Neural progenitor cell (in vitro differentiated cells): ENCODE measurements around the gene PRKAG3. TPM values are rescaled to one million over a fixed set of nuclear protein-coding genes. Genes with fewer than 3 reads are reported as not detected.

Experiments used
- DNase-seq: peaks from one replicate; pipeline ENCODE4 v3.0.0-alpha.2; 2016; ENCODE audit warnings: low spot score
- H2AFZ ChIP-seq: fragments of 200-600 bp; sonication (generic); replicated peaks from 2 replicates; pipeline ENCODE4 v1.6.1; 2016; ENCODE audit warnings: antibody characterized with exemption
- H3F3A ChIP-seq: fragments of 200-600 bp; sonication (generic); 2 replicates; pipeline ENCODE4 v1.6.1; 2016; ENCODE audit warnings: antibody characterized with exemption, low read depth
- H3K27ac ChIP-seq: fragments of 200-600 bp; sonication (generic); 2 replicates; pipeline ENCODE4 v1.5.1; 2016; ENCODE audit warnings: mild to moderate bottlenecking
- H3K27me3 ChIP-seq: fragments of 200-600 bp; sonication (generic); 2 replicates; pipeline ENCODE4 v1.6.1; 2016; ENCODE audit warnings: mild to moderate bottlenecking, moderate library complexity
- H3K36me3 ChIP-seq: fragments of 200-600 bp; sonication (generic); 2 replicates; pipeline ENCODE4 v1.5.1; 2016
- H3K4me1 ChIP-seq: fragments of 200-600 bp; sonication (generic); 2 replicates; pipeline ENCODE4 v1.6.1; 2016; ENCODE audit warnings: mixed run types
- H3K4me2 ChIP-seq: fragments of 200-600 bp; sonication (generic); 2 replicates; pipeline ENCODE4 v1.6.1; 2016
- H3K4me3 ChIP-seq: fragments of 200-600 bp; sonication (generic); 2 replicates; pipeline ENCODE4 v1.5.1; 2016
- H3K79me2 ChIP-seq: fragments of 200-600 bp; sonication (generic); 2 replicates; pipeline ENCODE4 v1.6.1; 2016; ENCODE audit warnings: low read depth
- H3K9ac ChIP-seq: fragments of 200-600 bp; sonication (generic); 2 replicates; pipeline ENCODE4 v1.6.1; 2016
- H3K9me3 ChIP-seq: fragments of 200-600 bp; sonication (generic); 2 replicates; pipeline ENCODE4 v1.5.1; 2016; ENCODE audit warnings: low read depth
- H4K20me1 ChIP-seq: fragments of 200-600 bp; sonication (generic); 2 replicates; pipeline ENCODE4 v1.6.1; 2016; ENCODE audit warnings: low read depth
- H3K27ac Mint-ChIP-seq: 3 replicates; pipeline ENCODE4 v1.8.0; 2021; ENCODE audit warnings: mixed read lengths
- H3K27me3 Mint-ChIP-seq: 2 replicates; pipeline ENCODE4 v1.8.0; 2022; ENCODE audit warnings: low read depth, mild to moderate bottlenecking, inconsistent platforms, moderate library complexity, mixed read lengths; ENCODE audit not compliant: insufficient read depth
- H3K36me3 Mint-ChIP-seq: 3 replicates; pipeline ENCODE4 v1.8.0; 2021; ENCODE audit warnings: mixed read lengths
- H3K4me1 Mint-ChIP-seq: 3 replicates; pipeline ENCODE4 v1.8.0; 2021; ENCODE audit warnings: mixed read lengths
- H3K4me3 Mint-ChIP-seq: 3 replicates; pipeline ENCODE4 v1.8.0; 2021; ENCODE audit warnings: mild to moderate bottlenecking, moderate library complexity, mixed read lengths
- H3K9me3 Mint-ChIP-seq: 3 replicates; pipeline ENCODE4 v1.8.0; 2020; ENCODE audit warnings: mixed read lengths
- CTCF ChIP-seq: fragments of 200-600 bp; sonication (generic); IDR thresholded peaks from 2 replicates; pipeline ENCODE4 v1.5.1; 2017; ENCODE audit warnings: antibody characterized with exemption, mild to moderate bottlenecking
- EZH2 ChIP-seq: fragments of 200-600 bp; sonication (generic); IDR thresholded peaks from 2 replicates; pipeline ENCODE4 v1.6.1; 2017; ENCODE audit warnings: antibody characterized with exemption, mild to moderate bottlenecking, moderate library complexity
- EZH2phosphoT487 ChIP-seq: fragments of 200-600 bp; sonication (generic); IDR thresholded peaks from 2 replicates; pipeline ENCODE4 v1.6.1; 2017; ENCODE audit warnings: antibody characterized with exemption
- total RNA-seq: library from RNA; depleted of rRNA; stranded (reverse); fragments of >200 nt; gene quantifications from 2 replicates; pipeline ENCODE4 v1.2.3, GENCODE V29; 2015; ENCODE audit warnings: low replicate concordance

The PRKAG3 gene
- total RNA-seq, 1 donor from 2014 or later, result not detected

GRCh38 chr2:218859988-218860831 is 28.6 kb upstream of the PRKAG3 start:
- Histone ChIP-seq H3K9me3 (no peaks in the 10 kb centered on the region), H3K9ac (no peak overlapping the region), H3K4me2 (peak overlapping the region; percentile 86), H3K27me3 (peaks cover 100% of the 10 kb centered on the region), H3K4me1 (peaks cover 19% of the 10 kb centered on the region), H3K36me3 (no peaks in the 10 kb centered on the region), H2AFZ (peak overlapping the region; percentile 72), H3F3A (peaks cover 17% of the 10 kb centered on the region), H3K79me2 (no peaks in the 10 kb centered on the region), H4K20me1 (peaks cover 35% of the 10 kb centered on the region), H3K4me3 (peak overlapping the region; percentile 46), H3K27ac (no peak overlapping the region)
- DNase-seq, result no peak
- peaks cover 20% of the 10 kb centered on the region for H3K4me1 Mint-ChIP-seq
- peak overlapping the region; percentile 81 for H3K4me3 Mint-ChIP-seq
- TF ChIP-seq EZH2 (peak; percentile 89), EZH2phosphoT487 (peak; percentile 73), CTCF (no peak)
- no peak overlapping the region for H3K27ac Mint-ChIP-seq
- H3K9me3 Mint-ChIP-seq, result peaks cover 2% of the 10 kb centered on the region
- no peaks in the 10 kb centered on the region for H3K36me3 Mint-ChIP-seq
- H3K27me3 Mint-ChIP-seq, result peaks cover 84% of the 10 kb centered on the region

- H3K36me3 Mint-ChIP-seq, result no peaks in the 10 kb centered on the region
- Histone ChIP-seq H3K4me1 (peaks cover 16% of the 10 kb centered on the region), H3K27me3 (peaks cover 100% of the 10 kb centered on the region), H3K4me2 (peak within 1 kb of the TSS; percentile 86), H4K20me1 (peaks cover 35% of the 10 kb centered on the region), H2AFZ (peak within 1 kb of the TSS; percentile 72), H3K9me3 (no peaks in the 10 kb centered on the region), H3K36me3 (no peaks in the 10 kb centered on the region), H3K4me3 (peak within 1 kb of the TSS; percentile 46), H3F3A (peaks cover 17% of the 10 kb centered on the region), H3K9ac (no peak within 1 kb of the TSS), H3K79me2 (no peaks in the 10 kb centered on the region), H3K27ac (no peak within 1 kb of the TSS)
- peaks cover 20% of the 10 kb centered on the region for H3K4me1 Mint-ChIP-seq
- peak within 1 kb of the TSS; percentile 83 for H3K4me3 Mint-ChIP-seq
- H3K9me3 Mint-ChIP-seq, result peaks cover 2% of the 10 kb centered on the region
- DNase-seq, result peak; percentile 80
- TF ChIP-seq EZH2phosphoT487 (no peak), EZH2 (no peak), CTCF (no peak)
- H3K27ac Mint-ChIP-seq, result no peak within 1 kb of the TSS
- H3K27me3 Mint-ChIP-seq, result peaks cover 86% of the 10 kb centered on the region
These were observed 28.0 kb upstream of the PRKAG3 start, which contains the start of gene WNT6 for GRCh38 chr2:218859556-218859987. WNT6 (plus strand) TSS chr2:218859805; CDS start chr2:218860038, 233 bp downstream.

GRCh38 chr2:218858671-218859555 is 27.3 kb upstream of the PRKAG3 start:
- Histone ChIP-seq H3F3A (peaks cover 20% of the 10 kb centered on the region), H3K4me1 (peaks cover 16% of the 10 kb centered on the region), H3K9ac (no peak overlapping the region), H3K27ac (no peak overlapping the region), H3K36me3 (no peaks in the 10 kb centered on the region), H3K27me3 (peaks cover 100% of the 10 kb centered on the region), H3K9me3 (no peaks in the 10 kb centered on the region), H3K4me2 (peak overlapping the region; percentile 86), H3K4me3 (peak overlapping the region; percentile 46), H4K20me1 (peaks cover 35% of the 10 kb centered on the region), H2AFZ (no peak overlapping the region), H3K79me2 (no peaks in the 10 kb centered on the region)
- no peaks in the 10 kb centered on the region for H3K36me3 Mint-ChIP-seq
- DNase-seq, result peak; percentile 45
- peaks cover 86% of the 10 kb centered on the region for H3K27me3 Mint-ChIP-seq
- peak overlapping the region; percentile 83 for H3K4me3 Mint-ChIP-seq
- H3K27ac Mint-ChIP-seq, result no peak overlapping the region
- peaks cover 19% of the 10 kb centered on the region for H3K4me1 Mint-ChIP-seq
- TF ChIP-seq CTCF, result no peak
- peak; percentile 85 for TF ChIP-seq EZH2
- peak; percentile 84 for TF ChIP-seq EZH2phosphoT487
- peaks cover 2% of the 10 kb centered on the region for H3K9me3 Mint-ChIP-seq
